Fibroblast of skin of right biceps (primary cell): ENCODE data around the gene PTPRO.

ENCODE experiments used
- DNase-seq: peaks from one replicate; pipeline ENCODE4 v3.0.0-alpha.2; 2013

PTPRO gene

GRCh38 chr12:15575671-15576541, 253.6 kb downstream of the PTPRO start:
- DNase-seq, result peak; percentile 49

GRCh38 chr12:15580431-15580830, 258.1 kb downstream of the PTPRO start:
- no peak for DNase-seq

- DNase-seq, result peak; percentile 48
Observed at GRCh38 chr12:15581006-15581405, 258.7 kb downstream of the PTPRO start.

GRCh38 chr12:15583804-15584203, 261.5 kb downstream of the PTPRO start:
- DNase-seq, result no peak

- DNase-seq, result peak; percentile 60
Observed at GRCh38 chr12:15584366-15585041, 262.2 kb downstream of the PTPRO start.

- DNase-seq, result no peak
Observed at GRCh38 chr12:15589328-15590032, 267.2 kb downstream of the PTPRO start.

- DNase-seq, result peak; percentile 74
Observed at GRCh38 chr12:15590180-15590826, 268.0 kb downstream of the PTPRO start.

- DNase-seq, result no peak
Observed at GRCh38 chr12:15591811-15592210, 269.5 kb downstream of the PTPRO start.

GRCh38 chr12:15592934-15593333, 270.6 kb downstream of the PTPRO start:
- DNase-seq, result peak; percentile 17

GRCh38 chr12:15596174-15596573, 273.9 kb downstream of the PTPRO start:
- DNase-seq, result no peak

- DNase-seq, result no peak
Observed at GRCh38 chr12:15597125-15597830, 275.0 kb downstream of the PTPRO start.

- DNase-seq, result peak; percentile 83
Observed at GRCh38 chr12:15599266-15600037, 277.1 kb downstream of the PTPRO start.

GRCh38 chr12:15600223-15600935, 278.1 kb downstream of the PTPRO start:
- no peak for DNase-seq

- peak; percentile 94 for DNase-seq
Observed at GRCh38 chr12:15601210-15601800, 279.0 kb downstream of the PTPRO start.

- peak; percentile 36 for DNase-seq
Observed at GRCh38 chr12:15602051-15602672, 279.9 kb downstream of the PTPRO start.

GRCh38 chr12:15603474-15604085, 281.3 kb downstream of the PTPRO start:
- DNase-seq, result peak; percentile 53

GRCh38 chr12:15605881-15606590, 283.7 kb downstream of the PTPRO start:
- DNase-seq, result no peak

- DNase-seq, result no peak
Observed at GRCh38 chr12:15608406-15608805, 286.1 kb downstream of the PTPRO start.

GRCh38 chr12:15608941-15609340, 286.6 kb downstream of the PTPRO start:
- peak; percentile 46 for DNase-seq
